ENCODE results near the gene ODC1.

The ODC1 gene

DNA sequence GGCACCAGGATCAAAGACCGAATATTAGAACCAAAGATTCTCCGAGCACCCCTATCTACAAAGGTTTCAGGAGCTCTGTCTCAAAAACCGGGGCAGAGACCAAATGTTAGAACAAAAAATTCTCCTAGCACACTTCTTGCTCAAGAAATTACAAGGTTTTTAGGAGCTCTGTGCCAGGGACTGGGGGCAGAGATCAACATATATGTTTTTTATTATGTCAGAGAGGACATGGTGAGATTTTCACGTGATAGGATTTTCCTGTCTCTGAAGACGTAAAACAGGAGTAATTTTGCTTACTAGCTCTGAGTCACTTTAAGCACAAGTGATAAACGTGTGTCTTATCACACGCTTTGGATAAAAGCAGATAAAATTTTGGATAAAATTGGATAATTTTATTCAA lies 34.8 kb upstream of the ODC1 start:
- H3K9me2 ChIP-seq (replicated peaks; ENCODE audit: insufficient read depth, low read length): no peaks in the 10 kb centered on the region
- no peak for TF ChIP-seq EZH2phosphoT487 (conservative IDR thresholded peaks at IDR 0.05; ENCODE audit: low read length)
- TF ChIP-seq, protein P1, sequence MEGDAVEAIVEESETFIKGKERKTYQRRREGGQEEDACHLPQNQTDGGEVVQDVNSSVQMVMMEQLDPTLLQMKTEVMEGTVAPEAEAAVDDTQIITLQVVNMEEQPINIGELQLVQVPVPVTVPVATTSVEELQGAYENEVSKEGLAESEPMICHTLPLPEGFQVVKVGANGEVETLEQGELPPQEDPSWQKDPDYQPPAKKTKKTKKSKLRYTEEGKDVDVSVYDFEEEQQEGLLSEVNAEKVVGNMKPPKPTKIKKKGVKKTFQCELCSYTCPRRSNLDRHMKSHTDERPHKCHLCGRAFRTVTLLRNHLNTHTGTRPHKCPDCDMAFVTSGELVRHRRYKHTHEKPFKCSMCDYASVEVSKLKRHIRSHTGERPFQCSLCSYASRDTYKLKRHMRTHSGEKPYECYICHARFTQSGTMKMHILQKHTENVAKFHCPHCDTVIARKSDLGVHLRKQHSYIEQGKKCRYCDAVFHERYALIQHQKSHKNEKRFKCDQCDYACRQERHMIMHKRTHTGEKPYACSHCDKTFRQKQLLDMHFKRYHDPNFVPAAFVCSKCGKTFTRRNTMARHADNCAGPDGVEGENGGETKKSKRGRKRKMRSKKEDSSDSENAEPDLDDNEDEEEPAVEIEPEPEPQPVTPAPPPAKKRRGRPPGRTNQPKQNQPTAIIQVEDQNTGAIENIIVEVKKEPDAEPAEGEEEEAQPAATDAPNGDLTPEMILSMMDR (IDR thresholded peaks at IDR 0.05; ENCODE audit: insufficient read depth, low read length, poor library complexity, severe bottlenecking): no peak
- no peak overlapping the region for H3K4me2 ChIP-seq (ENCODE audit: low read depth, low read length, poor library complexity, severe bottlenecking)
- no peak overlapping the region for H3K27ac ChIP-seq (ENCODE audit: low read depth, low read length)
- H3K79me2 ChIP-seq (ENCODE audit: insufficient read depth, low read length): no peaks in the 10 kb centered on the region
- no peaks in the 10 kb centered on the region for H4K20me1 ChIP-seq (ENCODE audit: low read depth, low read length)
- no peak overlapping the region for H3K9ac ChIP-seq (ENCODE audit: low read length)
- no peaks in the 10 kb centered on the region for H3F3A ChIP-seq (ENCODE audit: insufficient read depth)
- no peak overlapping the region for H3K4me3 ChIP-seq (ENCODE audit: insufficient read depth, low read length, poor library complexity, severe bottlenecking)
- no peaks in the 10 kb centered on the region for H3K27me3 ChIP-seq (ENCODE audit: low read length)
- H3K9me3 ChIP-seq (ENCODE audit: insufficient read depth, low read length): no peaks in the 10 kb centered on the region
- no peak overlapping the region for H2AFZ ChIP-seq (ENCODE audit: low read depth, low read length, severe bottlenecking)
- no peaks in the 10 kb centered on the region for H3K36me3 ChIP-seq (ENCODE audit: low read length)

DNA sequence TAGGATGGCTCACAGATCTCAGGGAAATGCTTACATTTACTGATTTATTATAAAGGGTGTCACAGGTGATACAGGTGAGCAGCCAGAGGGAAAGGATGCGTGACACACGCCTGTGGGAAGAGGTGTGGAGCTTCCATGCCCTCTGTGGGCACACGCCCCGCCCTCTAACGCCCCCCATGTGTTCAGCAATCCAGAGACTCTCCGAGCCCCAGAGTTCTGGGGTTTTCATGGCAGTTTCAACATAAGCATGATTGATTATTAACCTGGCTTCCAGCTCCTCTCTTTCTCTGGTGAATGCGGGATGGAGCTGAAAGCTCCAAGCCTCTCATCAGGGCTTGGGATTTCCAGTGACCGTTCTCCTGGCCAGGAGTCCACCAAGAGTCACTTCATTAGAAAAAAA lies 34.3 kb upstream of the ODC1 start:
- no peak for TF ChIP-seq EZH2phosphoT487 (conservative IDR thresholded peaks at IDR 0.05; ENCODE audit: low read length)
- TF ChIP-seq, protein P1 (IDR thresholded peaks at IDR 0.05; ENCODE audit: insufficient read depth, low read length, poor library complexity, severe bottlenecking): no peak
- H3K27me3 ChIP-seq (ENCODE audit: low read length): no peaks in the 10 kb centered on the region

DNA sequence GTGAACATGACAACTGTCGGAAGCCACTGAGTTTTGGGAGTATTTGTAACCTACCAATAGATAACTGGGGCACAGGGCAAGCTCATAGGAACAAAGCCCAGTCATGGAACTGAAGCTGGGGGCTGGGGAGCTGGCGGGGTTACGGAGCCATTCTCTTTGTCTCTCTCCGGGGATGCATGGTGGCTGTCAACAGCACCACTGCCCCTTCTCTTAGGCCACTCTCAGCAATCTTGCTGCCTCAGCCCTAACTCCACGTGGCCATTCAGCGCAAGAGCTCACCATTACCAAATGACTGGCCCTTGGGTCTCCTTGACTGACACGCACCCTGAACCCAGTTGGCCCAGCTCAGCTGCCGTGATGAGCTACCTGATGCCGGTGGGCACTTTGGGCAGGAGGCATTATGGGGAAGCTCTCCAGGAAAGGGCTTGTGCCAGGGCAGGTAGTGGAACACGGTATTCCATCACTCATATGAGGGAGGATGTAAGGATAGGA lies 33.6 kb upstream of the ODC1 start:
- Histone ChIP-seq H3K27ac (ENCODE audit: low read depth, low read length) (no peak overlapping the region), H3K4me2 (ENCODE audit: low read depth, low read length, poor library complexity, severe bottlenecking) (no peak overlapping the region), H3K27me3 (ENCODE audit: low read length) (no peaks in the 10 kb centered on the region), H3F3A (ENCODE audit: insufficient read depth) (no peaks in the 10 kb centered on the region), H3K9me3 (ENCODE audit: insufficient read depth, low read length) (no peaks in the 10 kb centered on the region), H2AFZ (ENCODE audit: low read depth, low read length, severe bottlenecking) (no peak overlapping the region), H3K36me3 (ENCODE audit: low read length) (no peaks in the 10 kb centered on the region), H3K4me3 (ENCODE audit: insufficient read depth, low read length, poor library complexity, severe bottlenecking) (no peak overlapping the region), H3K9me2 (replicated peaks; ENCODE audit: insufficient read depth, low read length) (no peaks in the 10 kb centered on the region), H3K79me2 (ENCODE audit: insufficient read depth, low read length) (no peaks in the 10 kb centered on the region), H4K20me1 (ENCODE audit: low read depth, low read length) (no peaks in the 10 kb centered on the region), H3K9ac (ENCODE audit: low read length) (no peak overlapping the region)
- no peak for TF ChIP-seq EZH2phosphoT487 (conservative IDR thresholded peaks at IDR 0.05; ENCODE audit: low read length)
- TF ChIP-seq, protein P1 (IDR thresholded peaks at IDR 0.05; ENCODE audit: insufficient read depth, low read length, poor library complexity, severe bottlenecking): no peak

More for the DNA sequence above, 34.3 kb upstream of the ODC1 start:
- Histone ChIP-seq H4K20me1 (ENCODE audit: low read depth, low read length) (no peaks in the 10 kb centered on the region), H3K9me3 (ENCODE audit: insufficient read depth, low read length) (no peaks in the 10 kb centered on the region), H3K4me2 (ENCODE audit: low read depth, low read length, poor library complexity, severe bottlenecking) (no peak overlapping the region), H3K9ac (ENCODE audit: low read length) (no peak overlapping the region), H3K9me2 (replicated peaks; ENCODE audit: insufficient read depth, low read length) (no peaks in the 10 kb centered on the region), H2AFZ (ENCODE audit: low read depth, low read length, severe bottlenecking) (no peak overlapping the region), H3K79me2 (ENCODE audit: insufficient read depth, low read length) (no peaks in the 10 kb centered on the region), H3F3A (ENCODE audit: insufficient read depth) (no peaks in the 10 kb centered on the region), H3K4me3 (ENCODE audit: insufficient read depth, low read length, poor library complexity, severe bottlenecking) (no peak overlapping the region), H3K36me3 (ENCODE audit: low read length) (no peaks in the 10 kb centered on the region), H3K27ac (ENCODE audit: low read depth, low read length) (no peak overlapping the region)

Measured in SU-DHL-6 (cell line).